Right lung (tissue), 5 donors: Measurements from ENCODE around the gene TMEM201. TPM values are rescaled to one million over a fixed set of nuclear protein-coding genes. Genes with fewer than 3 reads are reported as not detected.

Experiments used
- DNase-seq, 2 donors: peaks; one replicate each; pipeline ENCODE4 v3.0.0-alpha.2; 2013
- polyA plus RNA-seq, 5 donors: library from polyadenylated mRNA; unstranded; fragments of 120-200 nt; gene quantifications; one replicate each; pipeline versions ENCODE4 v1.2.1 to v1.2.3, GENCODE V29; 2013; ENCODE audit warnings: inconsistent platforms in 1 of 5, low replicate concordance in 1 of 5; ENCODE audit not compliant: insufficient read length in 5 of 5, insufficient read depth in 1 of 5

TMEM201 gene
- polyA plus RNA-seq, 5 donors, result 10.1 to 21.3 (median 16.6) TPM

DNA sequence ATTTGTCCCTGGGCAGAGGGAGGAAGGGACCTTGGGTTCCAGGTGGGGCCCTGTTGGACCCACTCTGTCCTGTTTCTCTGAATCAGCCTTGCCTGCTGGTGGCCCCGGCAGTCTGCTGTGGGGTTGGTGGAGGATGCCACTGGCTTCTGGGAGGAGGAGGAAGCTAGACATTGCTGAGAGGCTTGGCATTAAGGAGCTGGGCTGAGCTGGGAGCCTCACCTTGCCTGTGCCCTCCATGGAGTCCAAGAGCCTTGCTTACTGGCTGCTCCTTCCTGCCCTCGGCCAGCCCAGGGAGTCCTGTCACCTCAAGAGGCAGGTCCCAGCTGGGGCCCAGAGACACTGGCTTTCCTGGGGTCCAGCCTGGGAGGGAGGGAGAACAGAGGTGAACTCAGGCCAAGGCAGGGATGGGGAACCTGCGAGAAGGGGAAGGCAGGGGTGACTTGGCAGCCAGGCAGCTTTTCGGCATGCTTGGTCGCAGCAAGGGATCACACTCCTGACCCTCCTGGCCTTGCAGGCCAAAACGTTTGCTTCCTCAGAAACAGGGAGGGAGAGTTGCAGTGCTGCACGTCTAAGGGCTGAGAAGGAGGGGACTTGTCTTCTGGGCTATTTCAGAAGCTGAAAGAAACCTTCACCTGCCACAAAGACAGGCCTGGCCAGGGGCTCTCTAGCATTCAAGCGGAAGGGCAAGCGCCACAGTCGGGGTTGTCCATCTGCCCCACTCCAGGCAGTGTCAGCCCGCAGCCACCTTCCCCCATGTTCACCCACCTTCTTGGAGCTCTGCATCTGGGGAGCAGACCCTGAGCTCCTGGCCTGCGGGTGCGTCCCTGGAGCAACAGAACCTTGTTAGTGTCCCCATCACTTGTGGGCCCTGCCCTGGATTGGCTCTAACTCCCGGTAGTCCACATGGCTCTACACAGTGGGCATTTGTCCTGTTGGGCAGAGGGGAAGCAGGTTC lies 8.9 kb downstream of the TMEM201 start:
- DNase-seq, result no peak

DNA sequence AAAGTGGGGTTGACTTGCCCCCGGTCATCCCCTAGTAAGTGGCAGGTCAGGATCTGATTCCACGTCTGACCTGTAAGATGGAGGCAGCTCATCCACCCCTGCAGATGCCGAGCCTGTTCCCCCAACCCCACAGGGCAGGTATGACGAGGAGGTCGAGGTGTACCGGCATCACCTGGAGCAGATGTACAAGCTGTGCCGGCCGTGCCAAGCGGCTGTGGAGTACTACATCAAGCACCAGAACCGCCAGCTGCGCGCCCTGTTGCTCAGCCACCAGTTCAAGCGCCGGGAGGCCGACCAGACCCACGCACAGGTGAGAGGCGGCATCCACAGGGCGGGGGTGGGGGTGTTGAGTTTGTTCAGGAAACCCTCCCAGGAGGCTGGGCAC lies 9.6 kb downstream of the TMEM201 start:
- DNase-seq, result no peak

DNA sequence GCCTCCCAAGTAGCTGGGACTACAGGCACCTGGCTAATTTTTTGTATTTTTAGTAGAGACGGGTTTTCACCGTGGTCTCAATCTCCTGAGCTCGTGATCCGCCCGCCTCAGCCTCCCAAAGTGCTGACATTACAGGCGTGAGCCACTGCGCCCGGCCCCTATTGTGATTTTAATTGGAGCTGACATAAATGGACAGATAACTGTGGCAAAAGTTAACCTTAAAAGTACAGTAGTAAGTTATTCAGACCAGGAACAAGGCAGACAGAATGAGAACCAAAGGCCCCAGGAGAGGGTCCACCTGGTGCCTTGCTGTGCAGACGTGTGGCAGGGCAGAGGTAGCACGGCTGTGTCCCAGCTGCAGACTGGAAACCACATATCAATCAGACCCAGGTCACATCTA lies 11.0 kb downstream of the TMEM201 start:
- no peak for DNase-seq

DNA sequence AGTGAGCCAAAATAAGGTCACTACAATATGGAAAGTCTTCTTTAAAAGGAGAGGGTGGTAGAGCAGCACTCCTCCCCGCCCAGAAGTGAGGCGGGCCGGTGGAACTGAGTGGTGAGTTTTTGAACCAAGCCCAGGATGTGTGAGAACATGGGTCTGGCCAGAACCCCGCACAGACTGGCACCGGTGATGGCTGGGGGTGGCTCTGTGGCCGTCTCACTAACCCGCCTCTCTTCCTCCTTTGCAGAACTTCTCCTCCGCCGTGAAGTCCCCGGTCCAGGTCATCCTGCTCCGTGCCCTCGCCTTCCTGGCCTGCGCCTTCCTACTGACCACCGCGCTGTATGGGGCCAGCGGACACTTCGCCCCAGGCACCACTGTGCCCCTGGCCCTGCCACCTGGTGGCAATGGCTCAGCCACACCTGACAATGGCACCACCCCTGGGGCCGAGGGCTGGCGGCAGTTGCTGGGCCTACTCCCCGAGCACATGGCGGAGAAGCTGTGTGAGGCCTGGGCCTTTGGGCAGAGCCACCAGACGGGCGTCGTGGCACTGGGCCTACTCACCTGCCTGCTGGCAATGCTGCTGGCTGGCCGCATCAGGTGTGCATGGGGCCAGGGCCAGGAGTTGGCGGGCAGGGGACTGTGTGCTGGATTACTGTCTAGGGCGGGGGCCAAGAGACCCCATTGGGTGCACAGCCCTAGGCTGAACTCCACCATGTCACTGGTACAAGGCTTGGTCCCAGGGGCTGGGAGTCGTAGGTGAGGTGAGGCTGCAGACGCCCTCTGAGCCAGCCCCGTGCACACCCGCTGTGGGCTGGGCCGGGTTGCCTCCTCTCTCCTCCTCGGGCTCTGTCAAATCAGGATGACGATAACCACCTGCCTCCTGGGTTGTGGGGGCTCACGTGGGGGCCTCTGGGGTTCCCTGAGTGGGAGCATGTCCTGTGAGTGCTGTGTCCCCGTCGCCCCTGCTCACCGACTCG lies 12.4 kb downstream of the TMEM201 start:
- DNase-seq, result no peak

DNA sequence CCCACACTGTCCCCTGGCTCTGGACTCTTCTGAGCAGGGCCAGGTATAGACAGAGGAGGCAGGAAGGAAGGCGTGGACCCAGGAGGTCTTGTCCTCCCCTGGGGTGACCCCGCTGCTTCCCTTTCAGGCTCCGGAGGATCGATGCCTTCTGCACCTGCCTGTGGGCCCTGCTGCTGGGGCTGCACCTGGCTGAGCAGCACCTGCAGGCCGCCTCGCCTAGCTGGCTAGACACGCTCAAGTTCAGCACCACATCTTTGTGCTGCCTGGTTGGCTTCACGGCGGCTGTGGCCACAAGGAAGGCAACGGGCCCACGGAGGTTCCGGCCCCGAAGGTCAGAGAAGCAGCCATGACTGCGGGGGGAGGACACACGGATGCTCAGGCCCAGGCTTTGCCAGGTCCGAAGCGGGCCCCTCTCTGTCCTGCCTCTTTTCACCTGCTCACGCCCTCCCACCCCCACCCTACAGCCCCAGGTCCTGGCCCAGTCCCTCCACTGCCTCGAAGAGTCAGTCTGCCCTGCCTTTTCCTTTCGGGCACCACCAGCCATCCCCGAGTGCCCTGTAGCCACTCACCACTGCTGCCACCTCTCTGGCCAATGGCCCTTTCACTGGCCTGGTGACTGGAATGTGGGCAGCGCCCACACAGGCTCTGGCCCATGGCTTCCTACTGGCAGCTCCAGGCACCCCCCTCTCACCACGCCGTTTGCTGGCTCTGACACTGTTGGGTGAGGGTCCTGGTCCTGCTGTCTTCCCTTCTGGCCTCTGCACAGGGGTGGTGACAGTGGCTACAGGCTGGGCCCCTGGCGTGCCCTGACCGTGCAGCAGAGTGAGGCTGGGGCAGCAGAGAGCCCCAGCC lies 13.5 kb downstream of the TMEM201 start:
- no peak for DNase-seq

DNA sequence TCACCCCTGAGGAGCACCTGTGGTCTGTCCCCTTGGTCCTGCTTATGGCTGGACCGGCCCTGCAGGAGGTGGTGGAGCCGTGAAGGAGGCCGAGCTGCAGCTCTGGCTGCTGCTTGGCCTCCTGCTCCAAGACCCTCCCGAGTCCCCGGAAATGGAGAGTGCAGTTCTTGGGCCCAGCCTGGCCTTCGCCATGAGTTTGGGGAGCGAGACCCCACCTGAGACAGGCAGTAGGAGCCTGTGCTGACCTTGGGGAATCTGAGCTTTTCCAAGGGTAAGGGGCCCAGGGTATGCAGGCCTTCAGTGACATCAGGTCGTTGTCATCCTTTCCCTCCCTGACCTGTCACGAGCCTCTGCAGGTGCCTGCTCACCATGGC lies 14.1 kb downstream of the TMEM201 start:
- DNase-seq, result no peak

DNA sequence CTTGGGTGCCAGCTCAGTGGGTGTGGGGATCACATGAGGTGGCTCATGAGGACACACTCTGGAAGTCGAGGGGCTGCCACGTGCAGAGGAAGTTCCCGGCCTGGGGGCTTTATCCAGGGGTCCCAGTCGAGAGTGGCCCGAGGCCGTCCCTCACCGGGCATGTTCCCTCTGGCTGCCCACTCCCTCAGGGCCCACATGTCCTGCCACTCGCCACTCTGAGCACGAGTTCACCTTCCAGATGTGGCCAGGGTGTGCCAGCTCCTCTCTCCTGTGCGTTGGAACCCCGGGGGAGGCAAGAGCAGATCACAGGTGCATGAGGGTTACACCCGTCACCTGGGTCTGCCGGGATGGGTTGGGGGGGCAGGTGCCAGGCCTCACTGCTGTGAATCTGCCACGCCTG lies 14.6 kb downstream of the TMEM201 start:
- no peak for DNase-seq

DNA sequence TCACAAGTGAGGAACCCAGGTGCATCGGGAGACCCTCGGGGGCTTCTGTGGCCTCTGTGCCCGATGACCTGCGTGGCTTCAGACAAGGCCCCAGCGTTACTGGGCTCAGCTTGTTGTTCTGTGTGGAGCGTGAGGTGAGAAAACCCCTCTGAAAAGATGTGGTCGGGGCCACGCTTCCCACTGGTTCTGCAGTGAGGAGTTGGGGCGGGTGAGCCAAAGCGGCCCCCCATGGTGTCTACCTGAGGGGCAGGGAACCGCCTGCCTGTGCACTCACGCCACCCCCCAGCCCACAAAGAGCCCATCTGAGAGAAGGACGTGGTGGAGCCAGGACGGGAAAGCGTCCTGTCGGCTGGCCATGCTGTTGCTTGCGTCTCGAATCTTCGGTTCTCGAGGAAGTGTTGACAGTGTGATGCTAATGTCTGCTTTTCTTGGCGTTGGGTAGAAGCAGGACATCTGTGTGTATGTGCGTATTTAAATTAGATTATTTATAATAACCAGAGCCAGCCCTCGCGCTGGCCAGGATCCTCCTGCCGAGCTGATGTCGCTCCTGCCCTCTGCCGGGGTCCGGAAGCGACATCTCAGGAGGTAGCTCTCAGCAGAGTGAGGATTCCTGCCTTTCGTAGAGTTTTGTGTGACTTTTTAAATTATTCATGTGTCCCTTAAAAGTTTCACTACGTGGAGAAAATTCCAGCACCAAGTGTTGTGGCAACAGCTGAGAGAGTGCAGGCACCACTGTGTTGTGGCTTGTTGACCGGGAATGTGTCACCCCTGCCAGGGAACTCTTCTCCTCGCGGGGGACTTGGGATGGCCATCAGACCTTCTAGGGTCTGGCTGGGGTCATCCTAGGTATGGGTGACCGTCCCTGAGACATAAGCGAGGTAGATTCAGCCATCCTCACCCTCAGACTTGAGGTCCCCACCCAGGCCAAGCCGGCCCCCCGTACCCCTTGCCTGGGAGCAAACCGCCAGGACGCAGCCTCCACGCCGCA lies 15.3 kb downstream of the TMEM201 start:
- DNase-seq, result peak; percentile 61 to 65

DNA sequence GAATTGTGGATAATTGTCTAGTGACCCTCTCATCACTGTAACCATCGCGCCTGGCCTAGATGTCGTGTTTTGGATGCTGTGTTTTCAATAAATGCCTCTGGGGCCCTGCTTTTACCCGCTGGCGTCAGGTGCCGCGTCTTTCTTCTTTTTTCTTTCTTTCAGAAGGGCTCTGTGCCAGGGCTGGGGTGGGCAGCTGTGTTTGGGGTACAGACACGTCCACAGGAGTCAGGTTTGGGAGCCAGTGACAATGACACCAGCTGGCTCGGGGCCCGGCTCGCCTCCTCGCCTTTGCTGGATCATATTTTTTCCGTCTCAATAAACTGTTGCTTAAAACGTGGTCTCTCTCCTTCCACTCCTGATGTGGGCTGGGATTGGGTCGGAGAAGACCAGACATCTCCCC lies 16.1 kb downstream of the TMEM201 start:
- DNase-seq, result no peak

DNA sequence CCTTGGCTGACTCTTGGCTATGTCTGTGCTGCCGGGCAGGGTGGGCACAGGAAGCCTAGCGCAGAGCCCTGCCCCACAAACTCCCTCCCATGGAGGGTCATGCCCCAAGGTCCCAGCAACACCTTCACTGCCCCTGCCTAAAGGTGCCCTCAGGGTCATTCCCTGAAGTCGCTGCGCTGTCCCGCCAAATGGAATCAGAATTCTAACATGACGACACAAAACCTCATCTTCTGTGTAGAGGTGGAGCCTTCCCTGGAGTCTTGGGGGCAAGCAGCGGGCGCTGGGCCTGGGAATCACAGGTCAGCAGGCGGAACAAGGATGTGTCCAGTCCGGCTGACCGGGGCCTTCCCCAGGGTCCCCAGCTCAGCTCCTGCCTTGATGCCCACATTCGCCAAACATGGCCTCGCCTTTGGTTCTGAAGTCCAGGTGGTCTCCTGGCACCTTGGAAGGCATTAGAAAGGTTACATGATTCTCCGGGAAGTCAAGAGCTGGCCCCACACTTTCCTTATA lies 17.3 kb downstream of the TMEM201 start:
- no peak for DNase-seq

DNA sequence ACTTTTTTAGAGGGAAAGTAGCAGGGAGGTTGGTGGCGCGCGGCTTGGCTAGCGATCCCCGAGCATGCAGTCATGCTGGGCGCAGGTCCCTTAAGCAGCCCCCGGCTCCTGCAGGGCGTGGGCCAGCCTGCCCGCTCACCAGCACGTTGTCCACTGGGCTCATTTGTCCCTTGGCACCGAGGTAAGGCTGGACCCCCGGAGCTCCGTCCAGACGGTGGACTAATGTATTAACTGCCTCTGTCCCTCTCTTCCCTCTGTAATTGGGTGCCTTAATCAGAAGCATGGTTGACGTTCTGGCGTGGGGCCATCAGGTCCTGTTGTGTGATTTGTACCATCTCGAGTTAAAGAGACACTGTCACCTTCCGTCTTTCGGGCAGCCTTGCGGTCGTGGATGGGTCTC lies 17.7 kb downstream of the TMEM201 start:
- DNase-seq, result no peak

DNA sequence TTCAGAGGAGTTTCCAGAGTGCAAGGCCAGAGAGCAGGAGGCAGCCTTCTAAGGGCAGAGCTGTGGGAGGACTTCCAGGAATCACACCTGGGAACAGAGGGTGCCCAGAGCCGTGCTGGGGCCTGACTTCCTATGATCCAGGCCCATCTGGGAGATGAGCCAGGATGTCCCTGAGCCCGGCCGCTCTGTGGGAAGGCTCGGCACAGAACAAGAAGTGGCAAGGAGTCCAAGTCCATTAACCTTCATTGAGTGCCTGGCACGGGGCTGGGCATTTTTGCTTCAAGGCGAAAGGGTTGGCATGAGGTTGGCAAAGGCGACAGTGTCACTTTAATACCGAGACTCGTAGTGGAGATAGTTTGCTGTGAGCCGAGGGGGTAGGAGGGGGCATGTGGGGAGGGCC lies 18.2 kb downstream of the TMEM201 start:
- DNase-seq, result no peak

DNA sequence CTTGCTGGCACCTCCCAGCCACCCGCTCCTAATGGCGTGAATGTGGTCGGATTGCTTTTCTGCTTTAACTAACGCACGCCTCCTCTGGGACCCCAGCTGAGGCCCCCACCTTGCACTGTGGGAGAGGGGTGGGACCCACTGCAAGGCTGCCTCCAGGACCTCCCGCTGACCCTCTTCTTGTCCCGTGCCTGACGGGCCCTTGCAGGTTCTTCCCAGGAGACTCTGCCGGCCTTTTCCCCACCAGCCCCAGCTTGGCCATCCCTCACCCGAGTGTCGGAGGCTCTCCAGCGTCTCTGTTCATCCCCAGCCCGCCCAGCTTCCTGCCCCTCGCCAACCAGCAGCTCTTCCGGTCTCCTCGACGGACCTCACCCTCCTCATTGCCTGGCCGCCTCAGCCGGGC lies 18.6 kb downstream of the TMEM201 start:
- no peak for DNase-seq

DNA sequence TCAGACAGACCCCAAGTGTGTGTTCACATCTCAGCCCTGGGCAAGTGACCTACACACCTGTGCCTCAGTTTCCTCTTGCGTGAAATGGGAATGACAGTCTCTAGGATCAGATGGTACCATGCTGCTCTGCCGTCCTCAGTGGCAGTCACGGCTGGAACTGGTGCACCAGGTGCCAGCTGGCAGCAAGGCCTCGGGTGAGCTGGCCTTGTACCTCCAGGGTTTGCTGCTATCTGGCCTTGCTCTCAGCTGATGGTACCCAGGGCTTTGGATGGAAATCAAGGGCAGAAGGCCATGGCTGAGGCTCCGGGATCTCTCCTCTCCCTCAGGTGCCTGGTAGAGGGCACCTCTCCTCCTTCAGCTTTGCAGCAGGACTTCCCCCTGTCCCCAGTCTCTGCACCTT lies 21.3 kb downstream of the TMEM201 start:
- DNase-seq, result no peak

DNA sequence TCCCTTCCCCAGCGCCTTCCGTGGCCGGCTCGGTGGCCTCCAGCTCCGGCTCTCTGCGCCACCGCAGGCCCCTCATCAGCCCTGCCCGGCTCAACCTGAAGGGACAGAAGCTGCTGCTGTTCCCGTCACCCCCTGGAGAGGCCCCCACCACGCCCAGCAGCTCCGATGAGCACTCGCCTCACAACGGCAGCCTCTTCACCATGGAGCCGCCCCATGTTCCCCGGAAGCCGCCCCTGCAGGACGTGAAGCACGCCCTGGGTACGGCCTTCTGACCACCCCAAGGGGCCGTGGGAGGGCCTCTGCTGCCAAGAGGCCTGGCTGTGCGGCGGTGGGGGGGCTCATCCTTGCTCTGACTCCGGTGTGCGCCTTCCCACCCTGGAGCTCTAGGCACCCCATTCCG lies 21.8 kb downstream of the TMEM201 start:
- DNase-seq, result no peak

DNA sequence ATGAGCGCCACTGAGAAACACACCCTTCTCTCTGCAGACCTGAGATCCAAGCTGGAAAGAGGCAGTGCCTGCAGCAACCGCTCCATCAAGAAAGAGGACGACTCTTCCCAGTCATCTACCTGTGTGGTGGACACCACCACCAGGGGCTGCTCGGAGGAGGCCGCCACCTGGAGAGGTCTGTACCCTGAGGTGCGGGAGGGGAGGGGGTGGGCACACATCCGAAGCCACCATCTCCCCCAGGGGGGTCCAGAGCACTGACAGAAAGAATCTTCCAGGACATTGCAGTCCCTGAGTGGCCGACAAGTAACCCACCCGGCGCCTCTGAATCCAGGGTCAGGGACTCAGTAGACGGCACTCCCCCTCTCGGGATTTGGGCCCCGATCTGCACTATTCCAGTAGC lies 23.0 kb downstream of the TMEM201 start:
- no peak for DNase-seq

DNA sequence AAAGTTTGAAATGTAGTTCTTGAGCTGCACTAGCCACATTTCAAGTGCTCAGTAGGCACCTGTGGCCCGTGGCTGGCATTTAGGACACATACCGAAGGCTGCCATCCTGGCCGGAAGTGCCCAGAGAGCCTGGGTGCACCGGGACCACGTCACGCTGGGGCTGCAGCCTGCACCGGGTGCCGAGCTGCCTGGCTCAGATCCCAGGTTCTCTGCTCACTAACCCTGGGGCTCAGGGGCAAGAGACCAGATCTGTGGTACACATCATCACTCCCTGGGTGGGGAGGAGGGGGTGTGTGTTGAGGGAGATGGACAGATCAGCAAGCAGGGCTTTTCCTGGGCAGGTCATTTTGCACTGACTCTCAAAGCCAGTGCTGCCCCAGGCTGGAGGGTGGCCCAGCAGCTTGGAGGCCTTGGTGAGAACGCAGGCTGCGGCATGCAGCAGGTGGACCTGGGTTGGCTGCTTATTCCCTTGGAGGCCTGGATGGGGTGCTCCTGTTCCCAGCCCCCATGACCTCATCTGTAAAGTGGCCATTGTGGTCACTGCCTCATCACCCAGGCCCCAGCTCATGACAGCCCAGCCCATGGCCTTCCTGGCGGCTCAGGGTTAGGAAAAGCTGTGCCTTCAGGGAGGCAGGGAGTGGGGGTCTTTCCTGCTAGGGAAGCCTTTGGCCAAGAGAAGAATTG lies 23.6 kb downstream of the TMEM201 start:
- no peak for DNase-seq

DNA sequence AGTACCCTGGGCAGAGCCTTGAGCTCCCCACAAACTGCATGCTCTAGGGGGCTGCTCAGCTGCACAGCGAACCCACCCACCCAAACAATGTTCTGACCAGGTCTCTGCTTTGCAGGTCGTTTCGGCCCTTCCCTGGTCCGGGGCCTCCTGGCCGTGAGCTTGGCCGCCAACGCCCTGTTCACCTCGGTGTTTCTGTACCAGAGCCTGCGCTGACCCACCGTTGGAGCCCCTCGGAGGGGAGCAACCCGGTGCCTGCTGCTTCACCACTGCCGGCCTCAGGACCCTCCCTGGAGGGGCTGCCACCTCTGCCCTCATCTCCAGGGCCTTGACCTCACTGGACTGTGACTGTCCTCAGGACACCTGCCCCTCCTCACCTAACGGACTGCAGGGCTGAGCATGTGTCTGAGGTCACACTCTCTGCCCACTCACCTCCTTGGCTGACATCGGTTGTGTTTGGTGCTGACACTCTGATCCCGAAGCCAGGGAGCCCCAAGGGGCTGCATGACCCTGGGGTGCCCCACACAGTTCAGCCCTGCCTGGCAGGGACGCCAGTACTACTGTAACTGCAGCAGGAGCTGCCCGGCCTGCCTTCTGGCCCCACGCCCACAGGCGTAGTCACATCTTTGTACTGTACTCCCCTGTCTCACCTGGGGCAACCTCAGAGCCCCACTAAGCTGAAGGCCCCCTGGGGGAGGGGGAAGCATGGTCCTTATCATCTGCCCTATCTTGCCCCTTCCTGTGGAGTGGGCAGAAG lies 24.3 kb downstream of the TMEM201 start:
- DNase-seq, result no peak
